Activated CD4-positive, alpha-beta T cell treated with anti-CD3 and anti-CD28 coated beads, Interleukin-10, Interleukin-2, amounts not matched to agents 100 ng/mL and 50 ng/mL, durations not matched to agents 16 hours and 8 hours (primary cell): ENCODE measurements around the gene CSTA.

Experiments
- DNase-seq: peaks from one replicate; pipeline ENCODE4 v3.0.0-alpha.2; 2020

Gene CSTA

DNA sequence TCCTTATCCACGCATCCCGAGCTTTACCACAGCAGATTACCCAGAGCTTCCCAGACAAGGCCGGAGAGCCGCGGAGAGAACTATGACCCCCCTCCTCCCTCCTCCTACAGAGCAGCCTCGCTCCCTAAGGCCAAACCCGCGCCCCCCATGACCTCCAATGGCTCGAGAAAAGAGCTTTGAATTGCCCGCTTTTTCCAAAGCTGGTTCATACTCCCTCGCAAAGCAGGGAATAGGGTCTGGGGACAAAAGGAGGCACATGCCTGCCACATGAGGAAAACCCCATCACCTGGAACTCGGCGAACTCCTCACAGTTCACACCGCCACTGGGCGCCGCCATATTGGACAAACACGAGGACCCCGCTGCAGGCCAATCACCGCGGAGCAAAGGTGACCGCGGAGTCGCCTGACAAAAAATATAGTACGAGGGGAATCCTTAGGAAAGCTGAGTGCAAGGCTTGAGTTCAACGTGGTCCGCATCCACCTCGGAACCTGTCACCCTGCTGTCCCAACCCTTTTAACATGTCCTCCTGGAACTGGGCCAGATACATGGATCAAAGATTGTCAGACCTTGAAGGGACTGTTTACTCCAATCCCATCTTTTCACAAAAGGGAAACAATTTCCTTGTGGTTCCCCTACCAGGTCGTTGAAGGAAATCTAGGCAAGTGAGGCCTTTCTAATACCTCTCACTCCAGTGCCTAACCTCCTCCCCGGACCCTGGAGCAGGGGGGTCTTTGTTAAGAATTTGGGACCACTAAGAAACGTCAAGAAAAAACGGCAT, 58.0 kb downstream of the CSTA start, which contains the start of gene MIX23:
Gene MIX23 (minus strand): TSS at position 344 of the 779 bp plus-strand sequence. CDS start 7 bp downstream, at position 337.
- peak; percentile 92 for DNase-seq

DNA sequence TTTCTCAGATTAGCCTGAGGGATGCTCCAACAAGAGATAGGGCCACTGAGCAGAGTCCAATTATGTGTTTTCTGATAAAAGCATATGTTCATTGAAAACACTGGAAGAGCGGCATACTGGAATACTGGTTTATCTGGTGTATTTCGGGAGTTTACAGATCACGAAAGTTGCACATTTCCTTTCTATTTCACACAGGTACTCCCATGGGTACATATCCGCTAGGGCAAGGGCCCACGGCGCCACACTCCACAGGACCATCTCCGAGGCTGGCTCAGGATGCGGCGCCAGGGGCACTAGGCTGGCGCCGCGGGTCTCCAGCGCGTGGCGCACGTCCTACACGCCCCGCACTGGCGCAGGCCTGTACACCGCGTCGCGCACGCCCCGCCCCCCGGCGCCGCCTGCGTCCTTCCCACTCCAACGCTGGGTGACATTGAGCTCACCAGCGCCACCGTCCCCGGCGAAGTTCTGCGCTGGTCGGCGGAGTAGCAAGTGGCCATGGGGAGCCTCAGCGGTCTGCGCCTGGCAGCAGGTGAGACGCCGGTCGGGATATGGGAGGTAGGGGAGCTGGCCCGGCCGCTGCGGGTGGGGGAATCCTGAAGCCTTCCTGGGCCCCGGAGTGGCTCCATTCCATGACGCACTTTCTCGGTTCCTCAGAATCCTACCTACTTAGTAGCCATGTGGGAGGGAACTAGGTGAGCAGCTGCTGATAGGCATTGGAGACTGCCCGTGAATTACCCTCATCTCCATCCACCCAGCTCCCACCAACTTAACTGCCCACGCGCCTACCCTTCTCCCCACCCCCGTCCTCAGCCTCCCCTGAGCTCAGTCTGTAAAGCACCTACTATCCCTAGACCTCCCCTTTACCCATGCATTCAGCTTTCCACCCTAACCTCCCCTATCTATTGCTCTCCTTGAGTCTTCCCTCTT, 59.0 kb downstream of the CSTA start, which contains the start of gene FAM162A:
Gene FAM162A (plus strand): TSS at position 412 of the 927 bp plus-strand sequence. CDS start 84 bp downstream, at position 496.
- DNase-seq: peak; percentile 97

DNA sequence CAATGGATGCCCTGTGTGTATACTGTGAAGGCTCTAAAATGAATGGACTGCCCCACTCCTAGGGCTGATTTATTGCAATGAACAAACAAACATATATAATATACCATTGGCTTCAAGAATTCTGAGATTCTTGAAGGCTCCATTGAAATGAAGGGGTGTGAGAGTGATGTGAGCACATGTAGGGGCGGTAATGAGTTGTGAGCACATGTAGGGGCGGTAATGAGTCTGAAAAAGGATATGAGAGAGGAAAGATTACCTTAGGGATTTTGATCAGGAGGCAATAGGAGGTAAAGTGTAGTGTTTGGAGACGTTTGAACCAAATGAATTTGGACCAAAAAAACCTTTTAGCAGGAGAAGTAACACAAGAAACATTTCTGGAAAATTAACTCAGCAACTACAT, 62.7 kb downstream of the CSTA start:
- DNase-seq: no peak

DNA sequence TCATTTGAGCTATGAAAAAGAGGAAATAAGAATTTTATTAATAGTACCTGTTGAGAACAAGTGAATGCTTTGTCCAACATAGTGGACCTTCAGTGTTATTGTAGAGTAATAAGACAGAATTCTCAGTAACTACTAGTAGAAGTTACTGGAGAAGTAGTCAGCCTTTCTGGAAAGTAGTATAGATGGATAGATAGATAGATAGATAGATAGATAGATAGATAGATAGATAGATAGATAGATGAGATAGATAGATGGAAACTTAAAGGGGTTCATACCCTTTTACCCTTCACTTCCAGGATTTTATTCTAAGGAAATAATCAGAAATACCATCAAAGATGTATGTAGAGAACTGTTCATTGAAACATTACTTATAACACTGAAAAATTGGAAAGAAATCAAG, 64.1 kb downstream of the CSTA start:
- no peak for DNase-seq

DNA sequence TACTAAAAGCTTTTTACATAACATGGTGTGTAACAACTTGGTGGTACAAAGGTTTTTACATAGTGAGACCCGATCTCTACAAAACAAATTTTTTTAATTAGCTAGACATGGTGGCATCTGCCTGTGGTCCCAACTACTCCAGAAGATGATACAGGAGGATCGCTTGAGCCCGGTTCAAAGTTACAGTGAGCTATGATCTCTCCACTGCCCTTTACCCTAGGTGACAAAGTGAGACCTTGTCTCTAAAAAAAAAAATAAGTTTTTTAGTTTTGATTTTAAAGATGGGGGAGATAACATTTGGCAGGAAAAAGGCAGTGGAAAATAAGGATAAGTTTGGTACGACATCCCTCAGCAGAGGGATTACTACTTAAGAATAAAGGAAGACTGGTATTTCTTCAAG, 64.8 kb downstream of the CSTA start:
- no peak for DNase-seq

DNA sequence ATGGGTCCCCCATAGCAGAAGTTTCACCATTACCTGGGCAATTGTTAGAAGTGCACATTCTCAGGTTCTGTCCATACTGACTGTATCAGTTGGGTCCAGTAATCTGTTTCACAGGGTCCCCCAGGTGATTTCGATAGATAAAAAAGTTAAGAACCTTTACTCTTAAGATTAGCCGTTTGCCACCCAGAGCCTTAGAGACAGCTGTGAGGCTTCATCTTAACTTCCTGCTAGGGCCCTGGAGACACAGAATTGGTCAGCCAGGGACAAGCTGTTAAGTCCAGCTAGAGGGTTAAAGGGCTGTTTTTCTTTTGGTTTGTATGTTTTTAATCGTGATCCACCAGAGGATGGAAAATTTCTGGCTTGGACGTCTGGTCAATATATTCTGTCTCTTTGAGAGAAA, 65.6 kb downstream of the CSTA start:
- no peak for DNase-seq
